Nephron (organoid): Measurements from ENCODE around the gene MVK.
A peak's percentile ranks its signal among the peaks of the same experiment; 100 is the strongest.

Source experiments
- H3K27ac Mint-ChIP-seq, 3 experiments: 2 replicates each; pipeline ENCODE4 v1.8.0; 2020; ENCODE audit warnings: mixed read lengths in 3 of 3, mild to moderate bottlenecking in 2 of 3, moderate library complexity in 1 of 3
- H3K27me3 Mint-ChIP-seq: 2 replicates; pipeline ENCODE4 v1.8.0; 2021; ENCODE audit warnings: low read depth, mild to moderate bottlenecking, moderate library complexity, mixed read lengths
- H3K36me3 Mint-ChIP-seq: 2 replicates; pipeline ENCODE4 v1.8.0; 2020; ENCODE audit warnings: low read depth, mixed read lengths
- H3K4me1 Mint-ChIP-seq: 2 replicates; pipeline ENCODE4 v1.8.0; 2020; ENCODE audit warnings: mixed read lengths
- H3K4me3 Mint-ChIP-seq, 3 experiments: 2 replicates each; pipeline ENCODE4 v1.8.0; 2020; ENCODE audit warnings: mild to moderate bottlenecking in 3 of 3, mixed read lengths in 3 of 3, moderate library complexity in 2 of 3
- H3K9me3 Mint-ChIP-seq: 2 replicates; pipeline ENCODE4 v1.8.0; 2020; ENCODE audit warnings: mixed read lengths
- CTCF ChIP-seq, 3 experiments: fragments of 200-600 bp; sonication (generic); IDR thresholded peaks; one replicate each; pipeline ENCODE4 v1.5.0; 2021; ENCODE audit warnings: antibody characterized with exemption in 3 of 3; ENCODE audit not compliant: unreplicated experiment in 3 of 3

Gene MVK

GRCh38 chr12:109612975-109613502, 39.4 kb downstream of the MVK start:
- TF ChIP-seq CTCF (IDR thresholded peaks at IDR 0.05; ENCODE audit: unreplicated experiment in 3 of 3) = peak in 2 of 3 experiments; percentile 8 to 9
- no peaks in the 10 kb centered on the region for H3K9me3 Mint-ChIP-seq

GRCh38 chr12:109613649-109614455, 40.3 kb downstream of the MVK start:
- Mint-ChIP-seq H3K27me3 (peaks cover 82% of the 10 kb centered on the region), H3K4me1 (no peaks in the 10 kb centered on the region), H3K9me3 (no peaks in the 10 kb centered on the region), H3K27ac (no peak overlapping the region), H3K36me3 (no peaks in the 10 kb centered on the region), H3K4me3 (no peak overlapping the region)
- TF ChIP-seq CTCF (IDR thresholded peaks at IDR 0.05; ENCODE audit: unreplicated experiment in 3 of 3) = no peak

More at GRCh38 chr12:109612975-109613502, 39.4 kb downstream of the MVK start:
- H3K27me3 Mint-ChIP-seq = peaks cover 82% of the 10 kb centered on the region
- H3K36me3 Mint-ChIP-seq = no peaks in the 10 kb centered on the region
- peaks cover 5% of the 10 kb centered on the region for H3K4me1 Mint-ChIP-seq
- no peak overlapping the region for H3K4me3 Mint-ChIP-seq
- H3K27ac Mint-ChIP-seq = no peak overlapping the region

- Mint-ChIP-seq H3K36me3 (no peaks in the 10 kb centered on the region), H3K4me1 (no peaks in the 10 kb centered on the region), H3K9me3 (no peaks in the 10 kb centered on the region), H3K4me3 (no peak overlapping the region), H3K27ac (no peak overlapping the region), H3K27me3 (peaks cover 78% of the 10 kb centered on the region)
- no peak for TF ChIP-seq CTCF (IDR thresholded peaks at IDR 0.05; ENCODE audit: unreplicated experiment in 3 of 3)
Measured at GRCh38 chr12:109615556-109616229, 42.1 kb downstream of the MVK start.

GRCh38 chr12:109617491-109617890, 43.9 kb downstream of the MVK start:
- Mint-ChIP-seq H3K4me1 (peaks cover 14% of the 10 kb centered on the region), H3K36me3 (no peaks in the 10 kb centered on the region), H3K27me3 (peaks cover 75% of the 10 kb centered on the region), H3K27ac (no peak overlapping the region), H3K4me3 (no peak overlapping the region), H3K9me3 (no peaks in the 10 kb centered on the region)
- TF ChIP-seq CTCF (IDR thresholded peaks at IDR 0.05; ENCODE audit: unreplicated experiment in 3 of 3) = no peak

- Mint-ChIP-seq H3K9me3 (no peaks in the 10 kb centered on the region), H3K27me3 (peaks cover 69% of the 10 kb centered on the region), H3K27ac (no peak overlapping the region), H3K4me3 (no peak overlapping the region), H3K36me3 (no peaks in the 10 kb centered on the region), H3K4me1 (peaks cover 14% of the 10 kb centered on the region)
- TF ChIP-seq CTCF (IDR thresholded peaks at IDR 0.05; ENCODE audit: unreplicated experiment in 3 of 3) = no peak
Measured at GRCh38 chr12:109618082-109618481, 44.5 kb downstream of the MVK start.
